ENCODE data around the gene DENND2D. TPM values are rescaled to one million over a fixed set of nuclear protein-coding genes. Genes with fewer than 3 reads are reported as not detected.

Gene DENND2D
- total and polyA plus RNA-seq, 2 experiments from 2014 or later: 2.5 to 3.0 TPM

GRCh38 chr1:111242805-111243523, 42.5 kb upstream of the DENND2D start:
- no peak for DNase-seq (ENCODE audit: low spot score)
- H3K27ac Mint-ChIP-seq: no peak overlapping the region

More at GRCh38 chr1:111242805-111243523, 42.5 kb upstream of the DENND2D start:
- Histone ChIP-seq H3K27me3 (ENCODE audit: insufficient read depth) (no peaks in the 10 kb centered on the region), H3K36me3 (ENCODE audit: insufficient read depth) (no peaks in the 10 kb centered on the region), H3K4me3 (no peak overlapping the region), H3K4me1 (ENCODE audit: insufficient read depth) (no peaks in the 10 kb centered on the region), H2AFZ (no peak overlapping the region), H3K9me2 (ENCODE audit: insufficient read depth) (peaks cover 29% of the 10 kb centered on the region), H3K4me2 (no peak overlapping the region), H3K79me2 (replicated peaks; ENCODE audit: insufficient read depth) (no peaks in the 10 kb centered on the region), H3F3A (replicated peaks; ENCODE audit: low read depth) (no peaks in the 10 kb centered on the region), H4K20me1 (replicated peaks; ENCODE audit: insufficient read depth) (no peaks in the 10 kb centered on the region), H3K27ac (ENCODE audit: low read depth) (no peak overlapping the region)
- no peak for ATAC-seq
- H3K27me3 Mint-ChIP-seq (ENCODE audit: insufficient read depth, low read depth, poor library complexity): peaks cover 3% of the 10 kb centered on the region
- no peak overlapping the region for H3K4me3 Mint-ChIP-seq
- H3K36me3 Mint-ChIP-seq (ENCODE audit: low read depth): no peaks in the 10 kb centered on the region
- H3K9me3 Mint-ChIP-seq: no peaks in the 10 kb centered on the region
- peaks cover under 1% of the 10 kb centered on the region; the same call in 2 of the 3 replicates for H3K4me1 Mint-ChIP-seq
- TF ChIP-seq CTCF (conservative IDR thresholded peaks at IDR 0.05; ENCODE audit: low read depth in 2 of 2) (no peak), ZNF462 (CRISPR knock-in tag; IDR thresholded peaks at IDR 0.05) (no peak)
